Mammary epithelial cell (primary cell): ENCODE data around the gene CKB.

Experiments used
- CTCF ChIP-seq, 2 donors: IDR thresholded peaks in 1 of 2; conservative IDR thresholded peaks in 1 of 2; 2 replicates each; pipeline ENCODE4 v1.5.1; 2011 to 2012; ENCODE audit warnings: inconsistent platforms in 2 of 2, low read length in 2 of 2, mild to moderate bottlenecking in 2 of 2, control low read depth in 1 of 2, low read depth in 1 of 2; ENCODE audit not compliant: insufficient read depth in 1 of 2; ENCODE audit errors: extremely low read depth in 1 of 2
- EZH2 ChIP-seq: IDR thresholded peaks from 2 replicates; pipeline ENCODE4 v1.6.1; 2012; ENCODE audit warnings: low read length, inconsistent platforms, borderline replicate concordance

- TF ChIP-seq CTCF (conservative IDR thresholded peaks at IDR 0.05 in 1 of 2, IDR thresholded peaks at IDR 0.05 in 1 of 2; ENCODE audit: extremely low read depth in 1 of 2, insufficient read depth in 1 of 2, low read depth in 1 of 2, low read length in 2 of 2) (no peak), EZH2 (no peak)
Observed at GRCh38 chr14:103524002-103524935, 1.6 kb upstream of the CKB start.
